ENCODE data around the gene PCED1B. TPM values are rescaled to one million over a fixed set of nuclear protein-coding genes. Genes with fewer than 3 reads are reported as not detected.

Gene PCED1B
- total and polyA plus RNA-seq, 2 donors (not counting 1 experiment from before 2014, with no cell fraction given), result 26.2 to 45.8 TPM

DNA sequence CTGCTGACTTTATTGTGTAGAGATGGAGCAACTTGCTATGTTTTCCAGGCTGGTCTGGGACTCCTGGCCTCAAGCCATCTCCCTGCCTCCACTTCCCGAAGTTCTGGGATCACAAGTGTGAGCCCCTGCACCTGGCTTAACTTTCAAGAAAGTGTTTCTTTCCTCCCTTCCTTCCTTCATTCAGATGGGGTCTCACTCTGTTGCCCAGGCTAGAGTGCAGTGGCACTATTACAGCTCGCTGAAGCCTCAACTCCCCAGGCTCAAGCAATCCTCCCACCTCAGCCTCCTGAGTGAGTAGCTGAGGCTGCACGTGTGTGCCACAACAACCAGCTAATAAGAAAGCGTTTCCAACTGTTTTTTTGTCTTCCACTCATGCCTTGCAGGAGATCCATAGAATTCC, 186.0 kb downstream of the PCED1B start:
- H3K4me3 Mint-ChIP-seq, result no peak overlapping the region
- Histone ChIP-seq H4K20me1 (ENCODE audit: control insufficient read depth, insufficient read depth, low read length, poor library complexity, severe bottlenecking) (no peaks in the 10 kb centered on the region), H3K9ac (ENCODE audit: low read length) (no peak overlapping the region), H3K79me2 (ENCODE audit: control insufficient read depth, insufficient read depth, low read length) (no peaks in the 10 kb centered on the region), H3K4me2 (replicated peaks; ENCODE audit: low read depth, low read length, poor library complexity, severe bottlenecking) (no peak overlapping the region), H3K4me3 (ENCODE audit: control extremely low read depth in 1 of 5, extremely low read depth in 1 of 5, insufficient read depth in 1 of 5, low read depth in 2 of 5, low read length in 4 of 5) (no peak overlapping the region), H3K27ac (ENCODE audit: low read length in 2 of 2) (no peak overlapping the region), H3K36me3 (replicated peaks in 1 of 2; ENCODE audit: control extremely low read depth in 1 of 2, control insufficient read depth in 1 of 2, extremely low read depth in 1 of 2, insufficient read depth in 2 of 2, low read length in 1 of 2) (no peaks in the 10 kb centered on the region), H2AFZ (ENCODE audit: insufficient read depth, low read depth, low read length, poor library complexity, severe bottlenecking) (no peak overlapping the region), H3K27me3 (replicated peaks in 1 of 4; ENCODE audit: control extremely low read depth in 1 of 4, control insufficient read depth in 3 of 4, insufficient read depth in 4 of 4, low read length in 3 of 4) (no peaks in the 10 kb centered on the region), H3K4me1 (ENCODE audit: control insufficient read depth in 2 of 2, insufficient read depth in 2 of 2, low read length in 2 of 2) (peaks cover 25 to 28% of the 10 kb centered on the region in 2 donors), H3K9me3 (ENCODE audit: control extremely low read depth in 1 of 3, control insufficient read depth in 2 of 3, insufficient read depth in 1 of 3, low read length in 2 of 3) (peaks cover 0 to 6% (median 0%) of the 10 kb centered on the region in 3 donors)
- H3K4me1 Mint-ChIP-seq, result peaks cover 45% of the 10 kb centered on the region
- no peak for TF ChIP-seq EZH2 (IDR thresholded peaks at IDR 0.05; ENCODE audit: borderline replicate concordance, insufficient read depth, low read depth, low read length, poor library complexity, severe bottlenecking)
- TF ChIP-seq, protein P1, sequence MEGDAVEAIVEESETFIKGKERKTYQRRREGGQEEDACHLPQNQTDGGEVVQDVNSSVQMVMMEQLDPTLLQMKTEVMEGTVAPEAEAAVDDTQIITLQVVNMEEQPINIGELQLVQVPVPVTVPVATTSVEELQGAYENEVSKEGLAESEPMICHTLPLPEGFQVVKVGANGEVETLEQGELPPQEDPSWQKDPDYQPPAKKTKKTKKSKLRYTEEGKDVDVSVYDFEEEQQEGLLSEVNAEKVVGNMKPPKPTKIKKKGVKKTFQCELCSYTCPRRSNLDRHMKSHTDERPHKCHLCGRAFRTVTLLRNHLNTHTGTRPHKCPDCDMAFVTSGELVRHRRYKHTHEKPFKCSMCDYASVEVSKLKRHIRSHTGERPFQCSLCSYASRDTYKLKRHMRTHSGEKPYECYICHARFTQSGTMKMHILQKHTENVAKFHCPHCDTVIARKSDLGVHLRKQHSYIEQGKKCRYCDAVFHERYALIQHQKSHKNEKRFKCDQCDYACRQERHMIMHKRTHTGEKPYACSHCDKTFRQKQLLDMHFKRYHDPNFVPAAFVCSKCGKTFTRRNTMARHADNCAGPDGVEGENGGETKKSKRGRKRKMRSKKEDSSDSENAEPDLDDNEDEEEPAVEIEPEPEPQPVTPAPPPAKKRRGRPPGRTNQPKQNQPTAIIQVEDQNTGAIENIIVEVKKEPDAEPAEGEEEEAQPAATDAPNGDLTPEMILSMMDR (IDR thresholded peaks at IDR 0.05), result no peak
- DNase-seq (no peak), ATAC-seq (ENCODE audit: low read depth) (no peak)
- H3K27ac Mint-ChIP-seq, result no peak overlapping the region
- ChIA-PET CTCF (interaction anchor here (0.6 kb wide), 1 partner anchor 138 kb away, joined by 3 read pairs; no protein-coding TSS in a partner anchor), POLR2A (interaction anchor here (0.6 to 1.1 kb wide), 2 partner anchors 9 to 43 kb away, joined by 3 to 5 read pairs; no protein-coding TSS in a partner anchor)
- intact Hi-C loops (cut with micrococcal nuclease), result no loop called here
- 95% methylated on average over 3 of the region's 4 CpGs for WGBS (ENCODE audit: insufficient coverage)
- H3K9me3 Mint-ChIP-seq (ENCODE audit: insufficient read depth), result peaks cover 2% of the 10 kb centered on the region
- H3K27me3 Mint-ChIP-seq, result no peaks in the 10 kb centered on the region

DNA sequence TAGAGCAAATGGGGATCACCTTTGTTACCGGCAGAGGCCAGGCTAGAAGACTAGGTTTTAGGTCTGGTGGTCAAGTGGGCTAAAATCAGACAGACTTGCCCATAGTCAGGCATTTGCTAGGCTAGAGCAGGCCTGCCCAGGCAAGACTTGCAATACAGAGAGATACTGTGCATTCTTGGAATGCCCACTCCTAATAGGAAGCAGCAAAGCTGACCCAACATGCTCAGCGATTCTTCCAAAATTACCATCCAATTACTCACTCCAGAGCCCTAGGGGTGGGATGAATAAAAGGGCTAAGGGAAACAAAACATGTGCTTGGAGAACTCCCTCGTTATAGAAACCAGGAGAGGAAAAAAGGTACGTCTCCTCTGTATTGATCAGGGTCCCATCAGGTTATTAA, 188.2 kb downstream of the PCED1B start:
- Histone ChIP-seq H3K9ac (ENCODE audit: low read length) (no peak overlapping the region), H3K79me2 (ENCODE audit: control insufficient read depth, insufficient read depth, low read length) (no peaks in the 10 kb centered on the region), H3K27me3 (replicated peaks in 1 of 4; ENCODE audit: control extremely low read depth in 1 of 4, control insufficient read depth in 3 of 4, insufficient read depth in 4 of 4, low read length in 3 of 4) (no peaks in the 10 kb centered on the region), H4K20me1 (ENCODE audit: control insufficient read depth, insufficient read depth, low read length, poor library complexity, severe bottlenecking) (no peaks in the 10 kb centered on the region), H2AFZ (ENCODE audit: insufficient read depth, low read depth, low read length, poor library complexity, severe bottlenecking) (no peak overlapping the region), H3K36me3 (replicated peaks in 1 of 2; ENCODE audit: control extremely low read depth in 1 of 2, control insufficient read depth in 1 of 2, extremely low read depth in 1 of 2, insufficient read depth in 2 of 2, low read length in 1 of 2) (no peaks in the 10 kb centered on the region), H3K9me3 (ENCODE audit: control extremely low read depth in 1 of 3, control insufficient read depth in 2 of 3, insufficient read depth in 1 of 3, low read length in 2 of 3) (peaks cover 0 to 9% (median 0%) of the 10 kb centered on the region in 3 donors), H3K27ac (ENCODE audit: low read length in 2 of 2) (no peak overlapping the region), H3K4me1 (ENCODE audit: control insufficient read depth in 2 of 2, insufficient read depth in 2 of 2, low read length in 2 of 2) (peaks cover 33 to 42% of the 10 kb centered on the region in 2 donors), H3K4me3 (ENCODE audit: control extremely low read depth in 1 of 5, extremely low read depth in 1 of 5, insufficient read depth in 1 of 5, low read depth in 2 of 5, low read length in 4 of 5) (no peak overlapping the region), H3K4me2 (replicated peaks; ENCODE audit: low read depth, low read length, poor library complexity, severe bottlenecking) (no peak overlapping the region)
- intact Hi-C loops (cut with micrococcal nuclease), result no loop called here
- Mint-ChIP-seq H3K4me1 (peaks cover 64% of the 10 kb centered on the region), H3K9me3 (ENCODE audit: insufficient read depth) (peaks cover 2% of the 10 kb centered on the region), H3K4me3 (no peak overlapping the region), H3K27ac (no peak overlapping the region), H3K27me3 (no peaks in the 10 kb centered on the region)
- no CpG with 5 or more reads among the region's 4 CpGs for WGBS (ENCODE audit: insufficient coverage)
- CTCF ChIA-PET, result interaction anchor here (0.6 to 1.2 kb wide), 3 partner anchors 42 to 56 kb away, joined by 3 to 4 read pairs (median 3); no protein-coding TSS in a partner anchor
- POLR2A ChIA-PET, result interaction anchor here (1.4 to 1.5 kb wide), 2 partner anchors 48 to 51 kb away, joined by 3 to 4 read pairs; no protein-coding TSS in a partner anchor
- no peak for TF ChIP-seq EZH2 (IDR thresholded peaks at IDR 0.05; ENCODE audit: borderline replicate concordance, insufficient read depth, low read depth, low read length, poor library complexity, severe bottlenecking)
- TF ChIP-seq, protein P1 (IDR thresholded peaks at IDR 0.05), result no peak
- DNase-seq (no peak), ATAC-seq (ENCODE audit: low read depth) (no peak)
